Activated CD4-positive, alpha-beta T cell treated with anti-CD3 and anti-CD28 coated beads, Interleukin-2, amount 10 ng/mL, durations not matched to agents 7 days and 5 days (primary cell): ENCODE results near the gene CRYBB3. TPM values are rescaled to one million over a fixed set of nuclear protein-coding genes. Genes with fewer than 3 reads are reported as not detected.
"Not testable (repeated sequence)": the region's sequence is repeated elsewhere in the genome, so short reads cannot be mapped to it uniquely, and the experiment has no call there.

Experiments
- CTCF ChIA-PET: fragments of 350-600 bp; sonication (Branson Sonifier 250); formaldehyde crosslinking; loops from one replicate; lab custom pipeline; 2021; ENCODE audit warnings: antibody characterized with exemption; lab: Charles Lee
- POLR2A ChIA-PET: fragments of 350-600 bp; sonication (Branson Sonifier 250); formaldehyde crosslinking; loops from one replicate; lab custom pipeline; 2021; ENCODE audit warnings: antibody characterized with exemption; lab: Charles Lee
- DNase-seq: peaks from one replicate; pipeline ENCODE4 v3.0.0-alpha.2; 2020
- H3K27ac Mint-ChIP-seq: one replicate; pipeline ENCODE4 v1.8.0; 2021; ENCODE audit warnings: mild to moderate bottlenecking, moderate library complexity, mixed read lengths
- H3K27me3 Mint-ChIP-seq: one replicate; pipeline ENCODE4 v1.8.0; 2021; ENCODE audit warnings: mixed read lengths
- H3K36me3 Mint-ChIP-seq: one replicate; pipeline ENCODE4 v1.8.0; 2021; ENCODE audit warnings: low read depth, mixed read lengths
- H3K4me1 Mint-ChIP-seq: one replicate; pipeline ENCODE4 v1.8.0; 2021; ENCODE audit warnings: mixed read lengths
- H3K4me3 Mint-ChIP-seq: one replicate; pipeline ENCODE4 v1.8.0; 2021; ENCODE audit warnings: mild to moderate bottlenecking, moderate library complexity, mixed read lengths
- H3K9me3 Mint-ChIP-seq: one replicate; pipeline ENCODE4 v1.8.0; 2021; ENCODE audit warnings: mixed read lengths
- total RNA-seq, 2 experiments: library from RNA; stranded (reverse); gene quantifications; one replicate each; pipeline ENCODE4 v1.2.3, GENCODE V29; 2021

Gene CRYBB3
- total RNA-seq, 2 experiments from 2014 or later: 0.25 to 0.57 TPM

- H3K27ac Mint-ChIP-seq, DNase-seq, H3K4me3 Mint-ChIP-seq, H3K4me1 Mint-ChIP-seq, H3K9me3 Mint-ChIP-seq, H3K27me3 Mint-ChIP-seq, CTCF ChIA-PET, POLR2A ChIA-PET: not testable (repeated sequence)
- H3K36me3 Mint-ChIP-seq: peaks cover 44% of the 10 kb centered on the region
Observed at GRCh38 chr22:25178869-25179631, 20.6 kb upstream of the CRYBB3 start.

DNA sequence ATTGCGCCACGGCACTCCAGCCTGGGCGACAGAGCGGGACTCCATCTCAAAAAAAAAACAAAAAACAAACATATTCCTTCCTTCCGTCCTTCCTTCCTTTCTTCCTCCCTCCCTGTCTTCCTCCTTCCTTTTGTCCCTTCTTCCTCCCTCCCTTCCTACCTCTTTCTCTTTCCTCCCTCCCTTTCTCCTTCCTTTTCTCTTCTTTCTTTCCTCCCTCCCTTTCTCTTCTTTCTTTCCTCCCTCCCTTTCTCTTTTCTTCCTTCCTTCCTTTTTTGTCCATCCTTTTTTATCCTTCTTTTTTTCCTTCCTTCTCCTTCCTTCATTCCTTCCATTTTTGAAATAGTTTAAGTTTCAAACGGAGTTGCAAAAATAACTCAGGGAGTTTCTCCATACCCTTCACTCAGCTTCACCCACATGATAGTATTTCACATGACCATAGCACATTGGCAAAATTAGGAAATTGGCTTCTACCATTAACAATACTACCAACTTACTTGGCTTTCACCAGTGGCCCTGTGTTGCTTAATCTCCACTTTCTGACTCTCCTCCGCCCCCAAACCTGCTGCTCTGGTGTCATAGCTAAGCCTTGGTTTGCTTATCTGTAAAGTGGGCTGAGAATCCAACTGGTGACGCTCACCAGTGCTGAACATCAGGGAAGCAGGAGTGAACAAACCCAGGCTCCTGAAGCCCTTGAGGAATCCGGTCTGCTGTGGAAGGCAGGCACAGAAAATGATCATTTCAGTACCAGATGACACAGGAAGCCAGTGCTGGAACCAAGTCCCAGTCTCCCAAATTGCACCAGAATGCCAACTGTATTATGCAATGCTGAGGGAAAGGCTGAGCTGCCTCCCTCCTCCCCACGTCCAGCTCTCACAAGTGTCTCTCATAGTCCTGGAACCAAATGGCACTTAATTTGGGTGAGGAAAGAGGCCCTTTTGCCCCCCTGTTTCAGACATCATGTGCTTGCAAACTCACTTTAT lies 17.2 kb upstream of the CRYBB3 start:
- H3K4me3 Mint-ChIP-seq: no peak overlapping the region
- H3K27me3 Mint-ChIP-seq: no peaks in the 10 kb centered on the region
- H3K36me3 Mint-ChIP-seq: peaks cover 38% of the 10 kb centered on the region
- H3K9me3 Mint-ChIP-seq: peaks cover 7% of the 10 kb centered on the region
- ChIA-PET POLR2A (no interaction called here), CTCF (no interaction called here)
- H3K27ac Mint-ChIP-seq: no peak overlapping the region
- no peaks in the 10 kb centered on the region for H3K4me1 Mint-ChIP-seq
- DNase-seq: no peak

DNA sequence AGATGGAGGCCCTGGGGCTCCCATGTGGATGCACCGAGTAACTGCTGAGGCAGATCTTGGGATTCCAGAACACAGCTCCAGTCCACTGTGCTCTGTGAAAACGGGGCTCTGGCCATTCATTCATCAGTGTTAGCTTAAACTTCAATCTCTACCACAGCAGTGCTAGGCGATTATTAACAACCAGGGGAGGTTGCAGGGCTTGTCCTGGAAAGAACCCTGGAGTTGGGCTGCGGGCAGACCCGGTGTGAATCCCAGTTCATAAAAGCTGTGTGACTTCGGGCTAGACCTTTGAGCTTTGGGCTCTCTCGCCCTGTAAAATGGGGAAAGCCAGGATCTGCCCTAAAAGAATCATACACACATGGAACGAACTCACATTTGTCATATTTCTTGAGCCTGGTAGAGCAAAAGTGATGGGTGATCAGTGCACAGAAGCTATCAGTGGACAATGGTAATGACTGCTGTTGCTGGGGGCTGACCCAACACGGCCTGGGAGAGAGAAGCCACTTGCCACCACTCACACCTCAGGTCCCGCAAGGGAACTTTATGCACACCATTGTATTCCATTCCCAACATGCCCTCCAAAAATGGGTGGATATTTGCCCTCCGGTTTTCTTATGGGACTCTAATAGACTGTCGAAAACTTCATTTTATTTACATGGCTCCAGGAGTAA lies 15.6 kb upstream of the CRYBB3 start:
- Mint-ChIP-seq H3K27ac (no peak overlapping the region), H3K36me3 (peaks cover 28% of the 10 kb centered on the region)

GRCh38 chr22:25186140-25186539 lies 13.5 kb upstream of the CRYBB3 start:
- Mint-ChIP-seq H3K27ac (no peak overlapping the region), H3K4me3 (no peak overlapping the region), H3K9me3 (no peaks in the 10 kb centered on the region), H3K27me3 (no peaks in the 10 kb centered on the region), H3K4me1 (no peaks in the 10 kb centered on the region), H3K36me3 (peaks cover 13% of the 10 kb centered on the region)
- ChIA-PET POLR2A (no interaction called here), CTCF (interaction anchor here (0.9 kb wide), 1 partner anchor 16 kb away, joined by 3 read pairs; no protein-coding TSS in a partner anchor)
- DNase-seq: no peak

More for the DNA sequence above, 15.6 kb upstream of the CRYBB3 start:
- no peaks in the 10 kb centered on the region for H3K27me3 Mint-ChIP-seq
- ChIA-PET POLR2A (no interaction called here), CTCF (interaction anchor here (0.5 to 1.1 kb wide), 2 partner anchors 18 to 127 kb away, joined by 3 to 4 read pairs; no protein-coding TSS in a partner anchor)
- no peaks in the 10 kb centered on the region for H3K4me1 Mint-ChIP-seq
- DNase-seq: no peak
- peaks cover 7% of the 10 kb centered on the region for H3K9me3 Mint-ChIP-seq
- H3K4me3 Mint-ChIP-seq: no peak overlapping the region

GRCh38 chr22:25187469-25187868 lies 12.2 kb upstream of the CRYBB3 start:
- POLR2A ChIA-PET: no interaction called here

DNA sequence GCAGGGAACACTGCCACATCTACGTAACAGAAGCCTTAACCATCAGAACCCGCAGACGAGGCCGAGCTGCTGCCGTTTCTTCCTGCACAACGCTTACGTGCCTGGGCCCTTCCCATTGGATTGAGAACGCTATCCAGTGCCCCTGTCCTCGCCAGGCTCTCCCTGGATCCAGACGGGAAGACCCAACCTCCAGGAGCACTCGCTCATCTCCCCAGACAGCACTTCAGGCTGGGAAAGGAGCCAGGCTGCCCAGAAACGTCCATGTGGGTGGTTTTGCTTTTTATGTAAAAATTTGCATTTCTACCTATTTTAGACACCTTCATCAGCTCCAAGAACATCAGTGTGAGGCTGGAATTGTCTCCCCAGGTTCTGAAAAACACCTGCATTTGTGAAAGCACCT lies 7.3 kb upstream of the CRYBB3 start:
- no peaks in the 10 kb centered on the region for H3K9me3 Mint-ChIP-seq

More at GRCh38 chr22:25187469-25187868, 12.2 kb upstream of the CRYBB3 start:
- peaks cover 11% of the 10 kb centered on the region for H3K36me3 Mint-ChIP-seq
- DNase-seq: no peak
- H3K27ac Mint-ChIP-seq: no peak overlapping the region
- no peaks in the 10 kb centered on the region for H3K9me3 Mint-ChIP-seq
- CTCF ChIA-PET: no interaction called here
- H3K27me3 Mint-ChIP-seq: no peaks in the 10 kb centered on the region
- no peaks in the 10 kb centered on the region for H3K4me1 Mint-ChIP-seq
- H3K4me3 Mint-ChIP-seq: no peak overlapping the region

GRCh38 chr22:25193130-25193529 lies 6.5 kb upstream of the CRYBB3 start:
- Mint-ChIP-seq H3K4me1 (no peaks in the 10 kb centered on the region), H3K9me3 (no peaks in the 10 kb centered on the region), H3K27ac (no peak overlapping the region), H3K4me3 (no peak overlapping the region), H3K36me3 (peaks cover 20% of the 10 kb centered on the region), H3K27me3 (no peaks in the 10 kb centered on the region)
- POLR2A ChIA-PET: interaction anchor here (0.5 kb wide), 1 partner anchor 42 kb away, joined by 3 read pairs; no protein-coding TSS in a partner anchor
- CTCF ChIA-PET: interaction anchor here (1.1 kb wide), 1 partner anchor 43 kb away, joined by 3 read pairs; no protein-coding TSS in a partner anchor
- DNase-seq: no peak

More for the DNA sequence above, 7.3 kb upstream of the CRYBB3 start:
- ChIA-PET POLR2A (interaction anchor here (0.5 kb wide), 1 partner anchor 41 kb away, joined by 3 read pairs; no protein-coding TSS in a partner anchor), CTCF (interaction anchor here (1.1 kb wide), 1 partner anchor 42 kb away, joined by 3 read pairs; no protein-coding TSS in a partner anchor)
- no peak for DNase-seq
- no peak overlapping the region for H3K27ac Mint-ChIP-seq
- no peaks in the 10 kb centered on the region for H3K27me3 Mint-ChIP-seq
- no peaks in the 10 kb centered on the region for H3K4me1 Mint-ChIP-seq
- H3K4me3 Mint-ChIP-seq: no peak overlapping the region
- peaks cover 21% of the 10 kb centered on the region for H3K36me3 Mint-ChIP-seq

DNA sequence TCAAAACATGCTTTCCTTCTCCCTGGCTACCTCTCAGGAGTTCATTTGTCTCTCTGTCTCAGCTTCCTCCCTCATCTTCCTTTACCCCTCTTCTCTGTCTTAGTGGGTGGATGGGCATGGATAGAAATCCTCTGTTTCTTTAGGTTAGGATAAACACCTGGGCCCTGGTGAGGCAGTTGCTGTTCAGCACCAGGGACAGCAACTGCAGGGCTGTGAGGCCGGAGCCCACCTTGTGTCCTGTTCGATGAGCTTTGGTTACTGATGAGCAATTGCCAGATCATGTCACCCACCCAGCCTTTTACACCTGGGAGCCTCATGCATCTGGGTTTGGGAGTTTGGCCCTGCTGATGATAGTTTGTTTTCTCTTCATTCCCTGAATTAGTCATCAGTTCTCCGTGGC lies 6.1 kb upstream of the CRYBB3 start:
- no peaks in the 10 kb centered on the region for H3K27me3 Mint-ChIP-seq
- no peak for DNase-seq
- peaks cover 20% of the 10 kb centered on the region for H3K36me3 Mint-ChIP-seq
- ChIA-PET CTCF (interaction anchor here (1.1 kb wide), 1 partner anchor 44 kb away, joined by 3 read pairs; no protein-coding TSS in a partner anchor), POLR2A (no interaction called here)
- H3K9me3 Mint-ChIP-seq: no peaks in the 10 kb centered on the region
- no peaks in the 10 kb centered on the region for H3K4me1 Mint-ChIP-seq
- H3K27ac Mint-ChIP-seq: no peak overlapping the region
- H3K4me3 Mint-ChIP-seq: no peak overlapping the region

DNA sequence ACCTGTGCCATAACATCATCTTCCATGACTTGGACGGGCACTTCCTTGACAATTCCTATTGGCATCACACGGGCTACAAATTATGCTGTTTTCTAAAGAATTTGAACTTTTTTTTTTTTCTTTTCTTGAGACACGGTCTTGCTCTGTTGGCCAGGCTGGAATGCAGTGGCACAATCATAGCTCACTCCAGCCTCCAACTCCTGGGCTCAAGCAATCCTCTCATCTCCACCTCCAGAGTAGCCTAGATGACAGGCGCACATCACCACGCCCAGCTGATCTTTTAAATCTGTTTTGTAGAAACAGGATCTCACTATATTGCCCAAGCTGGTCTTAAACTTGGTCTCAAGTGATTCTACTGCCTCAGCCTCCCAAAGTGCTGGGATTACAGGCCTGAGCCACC lies 3.3 kb upstream of the CRYBB3 start:
- POLR2A ChIA-PET: no interaction called here

GRCh38 chr22:25197340-25197739 lies 2.3 kb upstream of the CRYBB3 start:
- ChIA-PET CTCF (no interaction called here), POLR2A (no interaction called here)
- Mint-ChIP-seq H3K36me3 (peaks cover 18% of the 10 kb centered on the region), H3K9me3 (no peaks in the 10 kb centered on the region), H3K4me1 (peaks cover 9% of the 10 kb centered on the region), H3K4me3 (no peak overlapping the region), H3K27ac (no peak overlapping the region), H3K27me3 (no peaks in the 10 kb centered on the region)
- DNase-seq: no peak

More for the DNA sequence above, 3.3 kb upstream of the CRYBB3 start:
- peaks cover 6% of the 10 kb centered on the region for H3K4me1 Mint-ChIP-seq
- H3K27ac Mint-ChIP-seq: no peak overlapping the region
- CTCF ChIA-PET: no interaction called here
- H3K36me3 Mint-ChIP-seq: peaks cover 20% of the 10 kb centered on the region
- H3K4me3 Mint-ChIP-seq: no peak overlapping the region
- DNase-seq: no peak
- H3K9me3 Mint-ChIP-seq: no peaks in the 10 kb centered on the region
- no peaks in the 10 kb centered on the region for H3K27me3 Mint-ChIP-seq

- CTCF ChIA-PET: interaction anchor here (1.2 to 1.5 kb wide), 2 partner anchors 16 to 133 kb away, joined by 3 to 5 read pairs; no protein-coding TSS in a partner anchor
Observed at GRCh38 chr22:25200967-25201366, 1.3 kb downstream of the CRYBB3 start.

More at GRCh38 chr22:25200967-25201366, 1.3 kb downstream of the CRYBB3 start:
- no peaks in the 10 kb centered on the region for H3K36me3 Mint-ChIP-seq
- H3K27me3 Mint-ChIP-seq: no peaks in the 10 kb centered on the region
- peaks cover 9% of the 10 kb centered on the region for H3K4me1 Mint-ChIP-seq
- no peak overlapping the region for H3K27ac Mint-ChIP-seq
- H3K9me3 Mint-ChIP-seq: no peaks in the 10 kb centered on the region
- POLR2A ChIA-PET: no interaction called here
- H3K4me3 Mint-ChIP-seq: no peak overlapping the region
- DNase-seq: no peak
